ENCODE measurements around the gene TXNRD1.
"Not testable (repeated sequence)": the region's sequence is repeated elsewhere in the genome, so short reads cannot be mapped to it uniquely, and the experiment has no call there.

TXNRD1 gene

DNA sequence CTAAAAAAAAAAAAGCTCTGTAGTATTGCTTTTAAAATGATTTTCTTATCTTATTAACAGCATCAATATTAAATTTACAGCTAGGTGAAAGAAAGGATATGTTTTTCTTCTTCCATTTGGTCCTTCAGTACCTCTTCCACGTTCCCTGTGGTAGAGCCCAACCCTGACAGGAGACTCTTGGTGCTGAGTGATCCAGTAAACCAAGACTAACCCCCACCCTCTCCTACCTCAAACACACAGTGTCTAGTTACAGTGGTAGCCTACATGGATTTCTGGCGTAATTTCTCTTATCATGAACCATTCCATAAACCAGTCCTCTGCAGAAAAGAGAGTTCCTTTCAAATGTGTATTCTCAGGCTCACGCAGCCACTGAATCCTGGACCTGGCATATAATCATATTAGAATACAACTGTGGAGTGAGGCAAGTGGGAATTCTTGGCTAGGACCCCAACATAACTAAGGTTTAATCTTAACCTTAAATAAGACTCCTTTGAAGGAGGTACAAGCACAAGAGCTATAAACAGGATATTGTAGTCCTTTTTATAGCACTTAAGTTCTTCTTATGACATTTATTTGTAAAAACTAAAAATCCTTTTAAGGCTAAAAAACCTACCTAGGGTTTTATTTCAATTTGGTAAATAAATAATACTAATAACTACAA, 27.1 kb downstream of the TXNRD1 start:
- no peak for DNase-seq (ENCODE audit: low spot score)

DNA sequence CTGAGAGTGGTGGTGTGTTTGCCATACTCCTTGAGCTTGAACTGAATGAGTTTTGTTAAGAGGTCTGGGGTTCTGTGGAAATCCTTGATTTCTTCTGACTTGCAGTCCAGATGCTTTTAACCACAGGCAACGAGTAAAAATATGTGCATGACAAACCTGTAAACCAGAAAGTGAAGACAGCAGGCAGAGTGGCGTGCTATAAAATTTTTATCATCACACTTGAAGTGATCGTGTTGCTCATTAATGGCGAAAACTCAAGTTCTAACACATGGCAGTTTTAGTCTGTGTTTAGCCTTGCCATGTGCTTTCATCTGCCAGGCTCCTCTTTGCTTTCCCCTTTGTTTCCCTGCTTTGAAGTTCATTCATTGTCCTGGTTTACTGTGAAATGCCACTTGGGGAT, 28.0 kb downstream of the TXNRD1 start:
- no peak for DNase-seq (ENCODE audit: low spot score)

DNA sequence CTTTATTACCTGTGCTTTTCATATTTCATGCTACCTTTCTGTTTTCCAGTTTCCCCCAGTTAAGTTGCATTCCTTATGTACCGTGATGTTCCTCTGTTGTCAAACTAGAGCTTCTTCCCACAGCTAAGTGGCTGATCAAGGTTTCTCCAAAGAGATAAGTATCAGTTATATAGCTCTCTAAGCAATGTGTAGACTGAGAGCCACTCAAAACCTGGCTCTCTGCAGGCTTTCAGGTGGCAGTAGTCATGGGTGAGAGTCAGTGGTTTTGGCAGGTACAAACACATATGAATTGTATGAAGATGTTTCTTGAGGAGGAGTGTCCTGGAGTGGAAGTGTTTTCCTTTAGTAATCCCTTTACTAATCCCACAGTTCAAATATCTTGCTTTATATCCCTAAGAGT, 28.4 kb downstream of the TXNRD1 start:
- DNase-seq (ENCODE audit: low spot score): no peak

DNA sequence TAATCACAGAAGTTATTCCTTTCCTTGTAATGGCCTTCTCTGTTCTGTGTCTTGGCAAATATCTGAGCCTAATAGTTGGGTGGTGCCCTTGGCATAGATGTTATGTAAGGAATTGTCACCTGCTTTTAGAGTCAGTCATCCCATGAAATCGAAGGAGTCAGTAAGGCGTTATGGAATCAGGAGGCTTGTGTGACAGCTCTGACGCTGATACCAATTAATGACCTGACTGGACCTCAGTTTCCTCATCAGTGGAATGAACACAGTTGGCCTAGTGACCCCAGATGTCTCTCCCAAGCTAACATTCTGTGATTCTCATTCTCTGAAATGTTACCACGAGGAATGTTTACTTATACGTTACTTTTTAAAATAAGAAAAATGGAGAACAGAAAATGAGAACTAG, 32.1 kb downstream of the TXNRD1 start:
- no peak for DNase-seq (ENCODE audit: low spot score)

DNA sequence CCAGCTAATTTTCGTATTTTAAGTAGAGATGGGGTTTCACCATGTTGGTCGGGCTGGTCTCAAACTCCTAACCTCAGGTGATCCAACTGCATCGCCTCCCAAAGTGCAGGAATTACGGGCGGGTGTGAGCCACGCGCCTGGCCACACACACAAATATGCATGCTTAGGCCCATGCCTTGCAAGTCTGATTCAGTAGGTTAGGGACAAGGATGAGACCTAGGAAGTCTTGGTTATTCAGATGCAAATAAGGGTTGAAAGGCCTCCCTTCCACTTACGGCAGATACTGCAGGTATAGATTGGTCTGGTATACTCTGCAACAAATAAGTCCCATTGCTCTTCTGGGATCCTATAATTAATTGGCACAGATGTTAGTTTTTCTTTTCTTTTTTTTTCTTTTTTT, 32.9 kb downstream of the TXNRD1 start:
- DNase-seq (ENCODE audit: low spot score): no peak

DNA sequence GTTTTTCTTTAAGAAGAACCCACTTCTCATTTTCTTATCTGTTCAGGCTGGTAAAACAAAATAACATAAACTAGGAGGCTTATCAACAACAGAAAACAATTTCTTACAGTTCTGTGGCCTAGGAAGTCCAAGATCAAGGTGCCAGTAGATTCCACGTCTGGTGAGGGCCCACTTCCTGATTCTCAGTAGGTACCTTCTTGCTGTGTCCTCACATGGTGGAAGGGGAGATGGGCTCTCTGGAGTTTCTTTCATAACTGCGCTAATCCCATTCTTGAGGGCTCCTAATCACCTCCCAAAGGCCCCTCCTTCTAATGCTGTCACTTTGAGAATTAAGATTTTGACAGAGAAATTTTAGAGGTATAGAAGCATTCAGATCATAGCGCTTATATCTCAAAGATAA, 33.4 kb downstream of the TXNRD1 start:
- no peak for DNase-seq (ENCODE audit: low spot score)

DNA sequence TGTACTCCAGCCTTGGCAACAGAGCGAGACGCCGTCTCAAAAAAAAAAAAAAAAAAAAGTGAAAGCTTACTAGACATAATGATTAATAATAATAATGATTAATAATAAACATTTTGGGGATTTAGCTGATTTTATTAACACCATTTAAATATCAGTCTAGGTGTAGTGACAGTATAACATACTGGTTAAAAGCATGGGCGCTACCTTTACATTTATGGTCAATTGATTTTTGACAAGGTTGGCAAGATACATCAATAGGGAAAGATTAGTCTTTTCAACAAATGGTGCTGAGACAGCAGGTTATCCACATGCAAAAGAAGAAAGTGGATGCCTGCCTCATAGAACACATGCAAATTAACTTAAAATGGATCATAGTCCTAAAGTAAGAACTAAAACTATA, 34.3 kb downstream of the TXNRD1 start:
- no peak for DNase-seq (ENCODE audit: low spot score)

DNA sequence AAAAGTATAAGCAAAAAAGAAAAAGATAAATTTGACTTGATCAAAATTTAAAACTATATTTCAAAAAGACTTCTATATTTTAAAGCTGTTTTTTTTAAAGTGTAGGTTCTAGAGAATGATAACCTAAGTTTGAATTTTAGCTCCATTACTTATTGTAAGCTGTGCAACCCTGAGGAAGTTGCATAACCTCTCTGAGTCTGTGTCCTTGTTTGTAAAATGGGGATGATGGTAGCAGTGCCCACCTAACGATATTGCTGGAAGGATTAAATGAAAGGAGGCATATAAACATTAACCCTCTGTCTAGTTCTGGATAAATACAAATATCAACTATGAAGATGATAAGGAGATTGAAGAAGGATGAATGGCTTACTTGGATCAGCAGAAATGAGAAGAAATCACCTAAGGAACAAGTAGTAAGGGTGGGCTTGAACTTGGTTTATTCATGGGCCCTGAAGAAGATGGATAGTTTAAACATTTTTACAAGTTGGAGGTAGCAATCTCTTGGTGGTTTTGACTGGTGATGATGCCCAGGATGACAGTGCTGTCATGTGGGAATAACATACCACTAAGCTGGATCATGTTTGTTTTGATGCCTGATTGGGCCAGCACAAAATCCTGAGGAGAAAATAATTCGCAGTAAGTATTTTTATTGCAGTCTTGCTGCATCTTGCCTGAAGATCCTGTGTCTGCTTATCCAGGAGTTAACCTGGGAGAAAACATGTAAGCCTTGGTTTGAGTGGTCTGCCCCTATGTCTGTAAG, 35.0 kb downstream of the TXNRD1 start:
- DNase-seq (ENCODE audit: low spot score): no peak

DNA sequence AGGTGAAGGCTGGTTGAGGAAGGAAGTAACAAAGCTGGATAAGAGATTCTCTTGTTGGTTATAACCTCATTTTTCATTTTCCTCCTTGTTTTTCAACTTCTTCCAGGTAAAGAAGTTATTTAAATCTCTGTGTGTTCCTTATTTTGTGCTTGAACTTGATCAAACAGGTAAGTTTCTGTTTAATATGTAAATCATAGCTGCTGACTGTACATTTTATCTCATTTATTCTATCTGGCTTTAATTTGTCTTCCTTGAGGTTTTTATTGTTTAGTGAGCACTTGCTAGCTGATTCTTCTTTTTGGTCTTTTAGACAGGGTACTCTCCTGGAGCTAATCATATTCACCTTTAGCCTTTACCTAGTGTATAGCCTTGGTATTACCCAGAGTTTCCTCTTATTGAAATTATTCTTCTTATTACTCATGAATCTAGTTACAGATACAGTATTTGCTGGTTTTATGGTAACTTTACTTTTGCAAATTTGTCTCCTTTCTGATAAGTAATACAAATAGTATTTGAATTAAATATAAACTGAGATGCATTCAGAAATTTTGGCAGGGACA, 42.4 kb downstream of the TXNRD1 start:
- no peak for DNase-seq (ENCODE audit: low spot score)

DNA sequence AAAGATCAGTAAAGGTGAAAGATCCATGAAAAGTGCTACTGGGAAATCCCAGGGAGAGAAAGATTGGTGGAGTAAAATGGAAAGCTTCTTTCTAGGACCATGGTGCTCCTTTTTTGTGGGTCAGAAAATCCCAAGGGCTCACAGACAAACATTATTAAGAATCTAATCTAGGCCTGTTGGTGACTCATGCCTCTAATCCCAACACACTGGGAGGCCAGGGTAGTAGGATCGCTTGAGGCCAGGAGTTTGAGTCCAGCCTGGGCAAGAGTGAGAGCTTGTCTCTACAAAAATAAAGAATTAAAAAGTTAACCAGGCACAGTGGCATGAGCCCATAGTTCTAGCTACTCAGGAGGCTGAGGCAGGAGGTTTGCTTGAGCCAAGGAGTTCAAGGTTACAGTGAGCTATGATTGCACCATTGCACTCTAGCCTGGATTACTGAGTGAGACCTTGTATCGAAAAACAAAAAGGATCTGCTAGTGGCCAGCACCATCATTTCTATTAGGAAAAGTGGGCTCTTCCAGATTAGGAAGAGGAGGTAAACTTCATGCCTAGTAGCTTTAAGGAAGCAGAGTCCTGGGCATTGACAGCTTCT, 43.0 kb downstream of the TXNRD1 start:
- DNase-seq (ENCODE audit: low spot score): no peak

DNA sequence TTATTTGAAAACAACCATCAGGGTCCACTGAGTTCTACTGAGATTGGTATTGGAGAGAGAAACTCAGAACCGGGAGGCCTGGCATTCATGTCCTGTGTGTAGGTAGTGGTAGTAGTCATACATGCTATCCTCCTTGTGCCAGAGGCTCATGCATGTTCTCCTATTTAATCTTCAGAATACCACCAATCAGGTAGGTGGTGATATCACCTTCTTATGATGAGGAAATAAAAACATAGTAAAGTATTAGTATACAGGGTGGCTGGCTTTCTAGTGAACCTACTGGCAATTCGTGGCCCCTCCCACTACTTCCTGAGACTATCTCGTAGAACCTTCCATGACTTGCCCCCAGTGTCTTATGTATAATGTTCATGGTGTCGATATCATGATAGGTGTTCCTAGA, 47.4 kb downstream of the TXNRD1 start:
- DNase-seq (ENCODE audit: low spot score): no peak

DNA sequence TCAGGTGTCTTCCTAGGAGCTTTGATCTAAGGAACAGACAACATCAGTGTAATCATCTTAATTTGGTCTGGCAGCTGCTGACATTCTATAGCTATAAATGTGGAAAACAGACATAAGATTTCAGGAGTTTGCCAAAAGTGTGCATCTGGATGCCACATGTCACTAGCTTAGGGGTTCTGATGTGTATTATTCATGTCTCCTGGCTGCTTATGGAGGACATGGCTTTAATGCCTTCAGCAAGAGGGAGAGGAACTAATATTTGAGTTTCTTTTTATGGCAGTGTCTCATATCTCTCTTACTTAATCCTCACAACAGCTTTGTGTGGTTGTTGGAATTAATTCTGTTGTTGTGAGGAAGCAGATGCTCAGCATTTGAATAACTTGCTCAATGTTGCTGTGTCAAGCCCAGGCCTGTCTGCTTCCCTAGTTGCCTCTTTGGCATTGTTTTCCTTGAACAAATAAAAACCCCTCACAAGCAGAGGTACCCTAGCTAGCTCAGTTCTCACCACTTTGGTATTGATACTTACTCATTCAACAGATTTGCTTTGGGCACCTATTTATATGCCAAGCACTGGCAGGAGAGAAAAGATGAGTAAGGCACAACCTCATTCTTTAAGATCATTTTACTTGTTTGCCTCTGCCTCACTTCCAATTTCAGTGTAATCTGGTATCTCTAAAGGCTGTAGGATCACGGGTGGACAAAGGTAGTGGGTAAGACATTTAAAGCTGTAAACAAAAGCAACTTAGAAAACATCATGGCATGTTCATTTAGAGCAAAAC, 48.2 kb downstream of the TXNRD1 start:
- DNase-seq (ENCODE audit: low spot score): no peak

DNA sequence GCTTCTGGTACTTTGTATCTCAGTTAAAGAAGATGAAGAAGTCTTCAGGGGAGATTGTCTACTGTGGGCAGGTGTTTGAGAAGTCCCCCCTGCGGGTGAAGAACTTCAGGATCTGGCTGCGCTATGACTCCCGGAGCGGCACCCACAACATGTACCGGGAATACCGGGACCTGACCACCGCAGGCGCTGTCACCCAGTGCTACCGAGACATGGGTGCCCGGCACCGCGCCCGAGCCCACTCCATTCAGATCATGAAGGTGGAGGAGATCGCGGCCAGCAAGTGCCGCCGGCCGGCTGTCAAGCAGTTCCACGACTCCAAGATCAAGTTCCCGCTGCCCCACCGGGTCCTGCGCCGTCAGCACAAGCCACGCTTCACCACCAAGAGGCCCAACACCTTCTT, 49.9 kb downstream of the TXNRD1 start:
- DNase-seq (ENCODE audit: low spot score): not testable (repeated sequence)

DNA sequence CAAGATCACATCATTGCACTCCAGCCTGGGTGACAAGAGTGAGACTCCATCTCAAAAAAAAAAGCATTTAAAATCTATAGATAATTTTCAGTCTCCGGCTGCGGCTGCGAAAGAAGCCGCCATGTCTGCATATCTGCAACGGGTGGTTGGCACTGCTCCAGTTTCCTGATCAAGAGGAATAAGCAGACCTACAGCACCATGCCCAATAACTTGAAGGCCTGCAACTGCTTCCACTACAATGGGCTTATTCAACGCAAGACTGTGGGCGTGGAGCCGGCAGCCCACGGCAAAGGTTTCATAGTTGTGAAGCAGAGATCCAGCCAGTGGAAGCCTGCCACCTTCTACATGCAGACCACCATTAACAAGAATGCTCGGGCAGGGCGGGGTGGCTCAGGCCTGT, 57.4 kb downstream of the TXNRD1 start:
- DNase-seq (ENCODE audit: low spot score): no peak

DNA sequence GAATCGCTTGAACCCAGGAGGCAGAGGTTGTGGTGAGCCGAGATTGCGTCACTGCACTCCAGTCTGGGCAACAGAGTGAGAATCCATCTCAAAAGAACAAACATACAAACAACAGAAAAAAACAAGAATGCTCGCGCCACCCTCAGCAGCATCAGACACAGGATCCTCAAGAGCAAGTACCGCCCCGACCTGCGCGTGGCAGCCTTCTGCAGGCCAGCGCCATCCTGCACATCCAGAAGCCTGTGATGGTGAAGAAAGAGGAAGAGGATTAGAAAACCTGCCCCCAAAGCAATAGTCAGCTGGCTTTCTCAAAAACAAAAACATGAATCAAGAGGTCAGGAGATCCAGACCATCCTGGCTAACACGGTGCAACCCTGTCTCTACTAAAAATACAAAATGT, 57.9 kb downstream of the TXNRD1 start:
- no peak for DNase-seq (ENCODE audit: low spot score)

DNA sequence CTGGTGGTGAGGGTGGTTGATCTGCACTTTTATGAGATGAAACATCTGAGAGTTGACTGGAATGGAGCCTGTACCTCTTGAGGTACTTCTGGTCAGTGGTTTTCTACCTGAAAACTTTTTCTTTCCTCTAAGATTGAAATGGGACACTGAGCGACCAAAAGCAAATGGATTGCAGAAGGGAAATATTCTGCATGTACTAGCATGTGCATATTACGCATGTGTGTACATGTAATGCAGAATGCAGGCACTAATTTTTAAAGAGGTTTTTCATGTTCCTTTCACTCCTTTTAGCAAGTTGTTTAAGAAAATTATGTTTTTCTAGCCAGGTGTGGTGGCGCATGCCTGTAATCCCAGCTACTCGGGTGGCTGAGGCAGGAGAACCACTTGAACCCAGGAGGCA, 59.2 kb downstream of the TXNRD1 start:
- DNase-seq (ENCODE audit: low spot score): no peak

DNA sequence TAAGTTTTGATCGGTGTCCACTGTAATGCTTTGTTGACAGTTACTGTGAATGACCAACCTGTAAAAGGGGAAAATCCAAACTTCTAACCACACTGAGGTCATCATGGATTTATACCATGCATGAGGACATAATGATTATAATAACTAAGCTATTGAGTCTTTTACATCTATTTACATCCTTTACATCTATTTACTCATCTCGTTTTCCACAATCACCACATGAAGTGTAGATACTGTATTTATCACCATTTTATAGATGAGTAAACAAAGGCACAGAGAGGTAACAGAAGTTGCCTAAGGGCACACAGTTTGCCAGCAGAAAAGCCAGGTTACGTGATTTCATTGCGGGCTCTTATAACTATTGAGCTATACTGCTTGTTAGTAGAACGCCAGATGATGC, 60.1 kb downstream of the TXNRD1 start:
- no peak for DNase-seq (ENCODE audit: low spot score)

DNA sequence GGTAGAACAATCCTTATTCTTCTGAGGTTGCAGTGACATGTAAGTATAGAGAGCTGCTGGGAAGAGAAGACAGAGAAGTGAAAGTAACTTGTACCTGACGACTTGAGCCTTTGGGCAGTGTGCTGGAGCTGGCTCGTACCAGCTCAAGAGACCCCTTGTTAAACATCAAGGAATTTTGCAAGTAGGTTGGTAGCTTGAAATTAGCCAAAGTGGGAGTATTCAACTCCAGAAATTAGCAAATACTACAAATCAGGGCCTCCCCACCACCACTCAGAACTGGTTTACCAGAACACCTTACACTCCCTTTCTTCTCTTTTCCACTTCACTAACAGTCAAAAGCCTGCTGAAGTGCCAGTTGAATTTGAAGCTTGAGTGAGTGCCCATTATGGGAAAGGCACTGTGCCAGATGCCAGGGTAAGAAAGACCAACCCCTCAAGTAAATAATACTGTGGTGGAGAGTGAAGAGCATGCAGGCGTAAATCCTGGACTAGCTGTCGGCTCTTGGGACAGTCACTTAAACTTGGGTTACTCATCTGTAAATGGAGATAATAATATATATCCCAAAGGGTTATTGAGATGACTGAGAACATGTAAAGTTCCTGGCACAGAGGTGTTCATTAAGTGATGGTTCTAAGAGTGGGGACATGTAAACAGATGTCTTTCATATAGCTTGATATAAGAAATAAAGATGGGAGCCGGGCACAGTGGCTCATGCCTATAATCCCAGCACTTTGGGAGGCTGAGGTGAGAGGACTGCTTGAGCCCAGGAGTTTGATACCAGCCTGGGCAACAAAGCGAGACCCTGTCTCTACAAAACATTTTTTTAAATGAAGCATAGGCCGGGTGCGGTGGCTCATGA, 60.9 kb downstream of the TXNRD1 start:
- no peak for DNase-seq (ENCODE audit: low spot score)

DNA sequence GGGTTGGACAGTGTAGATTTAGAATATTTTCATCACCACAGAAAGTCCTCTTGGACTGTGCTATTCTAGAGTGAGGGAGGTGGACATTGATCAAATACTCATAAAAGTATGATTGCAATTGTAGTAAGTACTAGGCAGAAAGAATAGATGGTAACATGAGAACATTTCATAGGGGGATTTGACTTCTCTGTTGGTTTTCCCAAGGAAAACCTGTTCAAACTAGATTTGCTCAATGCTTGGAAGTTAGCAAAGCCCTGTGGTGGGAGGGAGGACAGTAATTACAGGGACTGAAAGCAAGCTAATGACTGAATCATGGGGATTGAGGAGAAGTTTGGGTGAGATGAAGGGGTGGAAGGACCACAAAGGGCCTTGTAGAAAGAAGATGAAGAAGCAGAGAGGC, 63.6 kb downstream of the TXNRD1 start:
- no peak for DNase-seq (ENCODE audit: low spot score)

DNA sequence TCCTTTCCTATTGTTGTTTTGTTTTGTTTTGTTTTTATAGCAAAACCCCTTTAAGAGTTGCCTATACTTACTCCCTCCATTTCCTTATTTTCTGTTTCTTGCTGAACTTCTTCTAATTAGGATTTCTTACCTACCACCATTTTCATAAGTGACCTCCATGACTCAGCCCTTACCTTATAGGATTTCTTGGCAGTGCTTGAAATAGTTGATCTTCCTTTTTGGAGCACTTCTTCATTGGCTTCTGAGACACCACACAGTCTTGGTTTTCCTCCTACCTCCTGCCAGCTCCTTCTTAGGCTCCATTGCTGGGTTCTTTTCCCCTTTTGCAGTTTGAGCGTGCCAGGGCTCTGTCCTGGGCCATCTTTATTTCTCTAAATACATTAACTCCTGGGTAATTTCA, 64.5 kb downstream of the TXNRD1 start:
- no peak for DNase-seq (ENCODE audit: low spot score)

DNA sequence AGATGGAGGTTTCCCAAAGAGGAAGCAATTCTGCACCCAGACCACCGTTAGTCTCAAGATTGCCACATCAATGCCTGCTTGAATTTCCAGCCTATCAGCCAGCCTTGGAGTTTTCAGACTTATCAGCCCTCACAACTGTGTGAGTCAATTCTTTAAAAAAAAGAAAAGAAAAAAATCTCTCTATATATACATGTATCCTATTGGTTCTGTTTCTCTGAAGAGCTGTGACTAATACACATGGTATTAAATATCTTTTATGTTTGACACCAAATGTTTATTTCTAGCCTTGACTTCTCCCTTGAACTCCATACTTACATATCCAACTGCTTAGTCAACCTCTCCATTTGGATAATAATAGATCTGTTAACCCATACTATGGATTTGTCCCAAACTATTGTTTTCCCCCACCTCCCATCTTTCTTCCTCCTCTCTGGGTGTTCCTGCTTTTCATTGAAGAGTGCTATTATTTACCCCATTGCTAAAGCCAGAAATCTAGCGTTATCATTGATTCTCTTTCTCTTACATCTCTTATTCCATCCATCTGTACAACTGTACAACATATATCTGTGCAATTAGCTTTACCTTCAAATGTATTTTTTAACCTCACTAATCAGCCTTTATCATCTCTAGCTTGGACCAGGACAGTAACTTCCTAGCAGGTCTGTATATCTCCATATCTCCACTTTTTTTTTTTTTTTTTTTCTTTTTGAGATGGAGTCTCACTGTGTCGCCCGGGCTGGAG, 65.3 kb downstream of the TXNRD1 start:
- DNase-seq (ENCODE audit: low spot score): no peak
